ENCODE results near the gene TNRC6C.

DNA sequence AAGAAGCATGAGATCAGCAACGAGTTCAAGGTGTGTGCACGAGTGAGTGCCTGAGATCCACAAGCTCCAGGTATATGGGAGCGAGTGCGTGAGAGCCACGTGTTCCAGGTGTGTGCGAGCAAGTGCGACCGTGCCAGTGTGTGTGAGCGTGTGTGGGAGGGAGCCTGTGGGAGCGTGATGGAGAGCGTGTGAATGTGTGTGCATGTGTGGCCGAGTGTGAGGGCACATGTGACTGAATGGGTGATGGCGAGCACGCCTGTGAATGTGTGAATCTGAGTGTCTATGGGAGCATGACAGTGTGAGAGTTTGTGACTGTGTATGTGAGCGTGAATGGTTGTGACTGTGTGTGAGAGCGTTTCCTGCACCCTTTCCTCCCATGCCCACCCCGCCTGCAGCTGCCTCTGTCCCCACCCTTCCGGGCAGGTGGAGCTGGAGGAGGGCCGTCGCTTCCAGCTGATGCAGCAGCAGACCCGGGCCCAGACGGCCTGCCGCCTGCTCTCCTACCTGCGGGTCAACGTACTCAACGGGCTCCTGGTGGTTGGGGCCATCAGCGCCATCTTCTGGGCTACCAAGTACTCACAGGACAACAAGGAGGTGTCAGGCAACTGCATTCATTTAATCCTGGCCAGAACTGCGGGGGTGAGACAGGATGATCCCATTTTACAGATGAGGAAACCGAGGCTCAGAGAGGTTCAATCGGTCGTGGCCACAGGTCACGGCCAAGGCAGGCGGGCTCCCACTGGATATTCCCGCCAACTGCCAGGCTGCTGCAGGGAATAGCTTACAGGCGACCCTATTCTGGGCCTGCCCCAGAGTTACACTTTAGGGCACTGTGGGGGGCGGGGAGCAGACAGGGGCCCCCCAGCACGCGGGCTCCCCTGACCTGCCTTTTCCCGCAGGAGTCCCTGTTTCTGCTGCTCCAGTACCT is 175.7 kb downstream of the TNRC6C start:
- TF ChIP-seq, protein P1, sequence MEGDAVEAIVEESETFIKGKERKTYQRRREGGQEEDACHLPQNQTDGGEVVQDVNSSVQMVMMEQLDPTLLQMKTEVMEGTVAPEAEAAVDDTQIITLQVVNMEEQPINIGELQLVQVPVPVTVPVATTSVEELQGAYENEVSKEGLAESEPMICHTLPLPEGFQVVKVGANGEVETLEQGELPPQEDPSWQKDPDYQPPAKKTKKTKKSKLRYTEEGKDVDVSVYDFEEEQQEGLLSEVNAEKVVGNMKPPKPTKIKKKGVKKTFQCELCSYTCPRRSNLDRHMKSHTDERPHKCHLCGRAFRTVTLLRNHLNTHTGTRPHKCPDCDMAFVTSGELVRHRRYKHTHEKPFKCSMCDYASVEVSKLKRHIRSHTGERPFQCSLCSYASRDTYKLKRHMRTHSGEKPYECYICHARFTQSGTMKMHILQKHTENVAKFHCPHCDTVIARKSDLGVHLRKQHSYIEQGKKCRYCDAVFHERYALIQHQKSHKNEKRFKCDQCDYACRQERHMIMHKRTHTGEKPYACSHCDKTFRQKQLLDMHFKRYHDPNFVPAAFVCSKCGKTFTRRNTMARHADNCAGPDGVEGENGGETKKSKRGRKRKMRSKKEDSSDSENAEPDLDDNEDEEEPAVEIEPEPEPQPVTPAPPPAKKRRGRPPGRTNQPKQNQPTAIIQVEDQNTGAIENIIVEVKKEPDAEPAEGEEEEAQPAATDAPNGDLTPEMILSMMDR (IDR thresholded peaks at IDR 0.05), result peak in 2 of 4 experiments; percentile 10 to 44
- no peak for TF ChIP-seq POLR2AphosphoS5 (IDR thresholded peaks at IDR 0.05)
- TF ChIP-seq POLR2A (IDR thresholded peaks at IDR 0.05), result no peak
